ENCODE measurements around the gene ATP8B2.
"Not testable (repeated sequence)": the region's sequence is repeated elsewhere in the genome, so short reads cannot be mapped to it uniquely, and the experiment has no call there.

The ATP8B2 gene

DNA sequence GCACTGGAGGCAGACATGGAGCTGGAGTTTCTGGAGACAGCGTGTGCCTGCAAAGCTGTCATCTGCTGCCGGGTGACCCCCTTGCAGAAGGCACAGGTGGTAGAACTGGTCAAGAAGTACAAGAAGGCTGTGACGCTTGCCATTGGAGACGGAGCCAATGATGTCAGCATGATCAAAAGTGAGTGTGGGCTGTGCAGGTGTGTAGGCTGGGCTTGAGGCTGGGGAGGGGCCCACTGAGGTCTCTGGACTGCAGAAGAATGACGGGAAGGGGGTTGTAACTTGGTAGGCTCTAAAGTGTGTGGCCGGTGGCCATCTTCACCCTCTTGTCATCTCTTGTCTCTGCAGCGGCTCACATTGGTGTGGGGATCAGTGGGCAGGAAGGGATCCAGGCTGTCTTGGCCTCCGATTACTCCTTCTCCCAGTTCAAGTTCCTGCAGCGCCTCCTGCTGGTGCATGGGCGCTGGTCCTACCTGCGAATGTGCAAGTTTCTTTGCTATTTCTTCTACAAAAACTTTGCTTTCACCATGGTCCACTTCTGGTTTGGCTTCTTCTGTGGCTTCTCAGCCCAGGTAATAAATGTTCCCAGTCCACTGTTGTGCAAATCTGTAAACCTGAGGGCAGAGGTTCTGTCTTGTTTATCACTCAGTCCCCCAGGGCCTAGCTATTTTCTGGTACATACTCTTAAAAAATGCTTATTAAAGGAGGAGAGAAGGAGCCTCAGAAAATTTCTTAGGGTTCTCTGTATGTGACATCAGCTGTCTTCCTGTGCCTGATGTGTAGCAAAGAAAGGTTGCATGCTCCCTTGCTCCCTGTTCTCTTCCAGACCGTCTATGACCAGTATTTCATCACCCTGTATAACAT lies 19.9 kb downstream of the ATP8B2 start:
- in situ Hi-C loops (cut with MboI; ENCODE audit: low sequenced_read_pairs): no loop called here

DNA sequence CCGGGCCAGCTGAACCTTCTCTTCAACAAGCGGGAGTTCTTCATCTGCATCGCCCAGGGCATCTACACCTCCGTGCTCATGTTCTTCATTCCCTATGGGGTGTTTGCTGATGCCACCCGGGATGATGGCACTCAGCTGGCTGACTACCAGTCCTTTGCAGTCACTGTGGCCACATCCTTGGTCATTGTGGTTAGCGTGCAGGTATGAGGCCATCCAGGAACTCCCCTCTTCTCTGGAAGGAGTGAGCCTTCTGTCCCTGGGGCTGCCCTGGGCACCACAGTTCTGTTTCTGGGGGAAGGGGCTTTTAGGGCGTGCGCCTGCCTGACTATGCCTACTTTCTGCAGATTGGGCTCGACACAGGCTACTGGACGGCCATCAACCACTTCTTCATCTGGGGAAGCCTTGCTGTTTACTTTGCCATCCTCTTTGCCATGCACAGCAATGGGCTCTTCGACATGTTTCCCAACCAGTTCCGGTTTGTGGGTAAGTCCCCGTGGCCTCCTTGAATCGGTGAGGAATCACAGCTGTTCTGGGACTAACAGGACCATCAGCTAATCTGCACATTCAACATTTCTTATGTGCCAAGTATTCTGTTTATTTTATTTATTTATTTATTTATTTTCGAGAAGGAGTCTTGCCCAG lies 21.1 kb downstream of the ATP8B2 start:
- in situ Hi-C loops (cut with MboI; ENCODE audit: low sequenced_read_pairs): no loop called here

DNA sequence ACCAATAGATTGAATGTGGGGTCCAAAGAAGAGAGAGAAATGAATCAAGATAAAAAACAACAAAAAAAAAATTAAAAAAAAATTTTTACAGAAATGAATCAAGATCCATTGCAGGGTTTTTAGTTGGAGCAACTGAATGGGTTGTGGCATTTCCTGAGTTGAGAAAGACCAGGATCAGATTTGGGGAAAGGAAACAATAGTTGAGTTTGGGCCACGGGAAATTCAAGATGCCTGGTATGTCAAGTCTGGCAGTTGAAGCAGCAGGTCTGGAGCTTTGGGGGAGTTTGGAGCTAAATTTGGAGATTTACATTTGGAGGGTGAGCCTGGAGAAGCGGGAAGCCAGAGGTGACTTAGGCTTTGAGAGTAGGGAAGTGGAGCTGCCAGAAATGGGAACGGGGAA lies 22.6 kb downstream of the ATP8B2 start:
- in situ Hi-C loops (cut with MboI; ENCODE audit: low sequenced_read_pairs): no loop called here

DNA sequence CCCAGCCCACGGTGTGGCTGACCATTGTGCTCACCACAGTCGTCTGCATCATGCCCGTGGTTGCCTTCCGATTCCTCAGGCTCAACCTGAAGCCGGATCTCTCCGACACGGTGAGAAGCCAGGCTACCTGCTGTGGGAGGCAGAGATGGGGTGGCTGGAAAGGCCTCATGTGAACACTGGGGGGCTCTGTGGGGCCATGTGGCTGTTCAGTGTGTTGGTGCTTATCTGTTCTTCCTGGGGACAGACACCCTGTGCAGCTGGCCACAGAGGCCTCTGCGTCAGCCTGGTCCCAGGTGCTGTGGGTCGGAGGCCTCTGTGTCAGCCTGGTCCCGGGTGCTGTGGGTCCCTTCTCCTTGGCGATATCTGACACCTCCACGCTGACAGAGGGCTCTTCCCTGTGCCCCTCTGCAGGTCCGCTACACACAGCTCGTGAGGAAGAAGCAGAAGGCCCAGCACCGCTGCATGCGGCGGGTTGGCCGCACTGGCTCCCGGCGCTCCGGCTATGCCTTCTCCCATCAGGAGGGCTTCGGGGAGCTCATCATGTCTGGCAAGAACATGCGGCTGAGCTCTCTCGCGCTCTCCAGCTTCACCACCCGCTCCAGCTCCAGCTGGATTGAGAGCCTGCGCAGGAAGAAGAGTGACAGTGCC lies 23.2 kb downstream of the ATP8B2 start:
- in situ Hi-C loops (cut with MboI; ENCODE audit: low sequenced_read_pairs): no loop called here

DNA sequence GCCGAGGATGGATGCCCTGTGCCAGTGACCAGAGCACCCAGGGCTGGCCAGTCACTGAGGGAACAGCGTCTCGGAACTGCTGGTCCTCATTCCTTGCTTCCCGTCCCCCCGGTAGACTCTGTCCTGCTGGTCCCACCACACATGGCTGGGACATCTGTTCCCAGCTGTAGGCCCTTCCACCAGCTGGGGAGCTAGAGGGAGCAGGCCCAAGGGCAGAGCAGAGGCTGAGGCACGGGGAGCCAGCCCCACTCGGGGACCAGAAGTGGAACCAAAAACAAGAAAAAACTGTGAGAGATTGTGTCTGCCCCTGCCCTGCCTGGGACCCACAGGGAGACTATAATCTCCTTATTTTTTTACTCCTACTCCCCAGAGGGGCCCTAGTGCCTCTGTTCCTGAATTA lies 23.8 kb downstream of the ATP8B2 start:
- in situ Hi-C loops (cut with MboI; ENCODE audit: low sequenced_read_pairs): no loop called here

DNA sequence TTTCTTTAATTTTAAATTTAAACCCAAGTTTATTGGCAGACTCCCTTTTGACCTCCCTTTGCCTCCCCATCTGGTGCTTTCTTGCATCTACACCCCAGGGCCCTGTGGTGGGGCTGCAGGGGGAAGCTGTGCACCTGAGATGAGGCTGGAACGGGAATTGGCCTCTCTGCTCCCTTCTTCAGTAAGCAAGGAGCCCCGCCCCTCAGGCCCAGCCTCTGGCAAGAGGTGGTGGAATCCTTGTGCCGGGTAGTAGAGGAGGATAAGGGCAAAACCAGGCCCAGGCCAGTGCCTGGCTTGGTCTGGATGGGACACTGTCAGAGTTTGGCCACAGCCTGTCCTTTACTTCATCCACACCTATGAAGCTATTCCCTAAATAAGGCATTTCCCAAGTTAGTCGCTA lies 25.1 kb downstream of the ATP8B2 start:
- in situ Hi-C loops (cut with MboI; ENCODE audit: low sequenced_read_pairs): no loop called here

DNA sequence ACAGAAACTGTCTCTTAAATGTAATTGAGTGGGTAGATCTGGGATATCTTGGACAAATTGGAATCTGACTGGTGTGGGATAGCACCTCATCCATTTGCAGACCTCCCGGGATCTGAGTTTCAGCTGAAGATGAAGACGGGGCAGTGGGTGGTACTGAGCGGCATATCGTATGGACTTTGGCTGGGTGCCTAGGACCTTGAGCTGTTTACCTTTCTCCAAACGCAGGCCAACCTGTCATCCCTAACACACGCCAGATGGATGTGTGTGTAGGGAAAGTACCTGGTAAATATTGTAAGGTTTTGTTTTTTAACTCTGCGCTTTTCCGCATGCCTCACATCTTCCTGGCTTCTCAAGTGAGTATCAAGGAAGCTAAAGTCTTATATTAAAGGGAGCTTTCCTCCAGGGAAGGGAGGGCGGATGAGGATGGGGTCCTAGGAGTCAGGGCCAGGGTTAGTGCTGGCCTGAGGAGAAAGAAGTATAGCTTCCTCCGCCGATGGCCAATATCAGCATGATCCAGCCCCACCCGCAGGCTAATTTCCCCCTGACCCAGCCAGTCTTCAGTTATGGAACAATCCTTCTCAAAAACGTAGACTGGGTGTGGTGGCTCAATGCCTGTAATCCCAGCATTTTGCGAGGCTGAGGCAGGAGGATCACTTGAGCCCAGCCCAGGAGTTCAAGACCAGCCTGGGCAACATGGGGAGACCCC lies 26.2 kb downstream of the ATP8B2 start:
- in situ Hi-C loops (cut with MboI; ENCODE audit: low sequenced_read_pairs): no loop called here

DNA sequence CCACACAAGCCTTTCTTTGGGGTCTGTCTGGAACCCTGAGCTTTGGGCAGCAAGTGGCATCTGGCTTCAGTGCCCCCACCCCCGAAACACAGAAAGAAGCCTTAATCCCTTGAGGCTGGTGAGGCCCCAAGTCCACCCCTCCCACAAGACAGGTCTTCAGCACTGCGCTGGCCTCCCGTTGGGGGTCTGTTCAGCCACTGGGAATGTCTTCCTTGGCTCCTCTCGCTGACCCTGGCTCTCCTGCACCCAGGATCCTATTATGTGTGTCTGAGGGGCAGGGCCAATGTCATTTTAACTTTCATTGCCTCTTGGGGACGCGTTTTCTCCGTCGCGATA lies 26.9 kb downstream of the ATP8B2 start:
- in situ Hi-C loops (cut with MboI; ENCODE audit: low sequenced_read_pairs): no loop called here

DNA sequence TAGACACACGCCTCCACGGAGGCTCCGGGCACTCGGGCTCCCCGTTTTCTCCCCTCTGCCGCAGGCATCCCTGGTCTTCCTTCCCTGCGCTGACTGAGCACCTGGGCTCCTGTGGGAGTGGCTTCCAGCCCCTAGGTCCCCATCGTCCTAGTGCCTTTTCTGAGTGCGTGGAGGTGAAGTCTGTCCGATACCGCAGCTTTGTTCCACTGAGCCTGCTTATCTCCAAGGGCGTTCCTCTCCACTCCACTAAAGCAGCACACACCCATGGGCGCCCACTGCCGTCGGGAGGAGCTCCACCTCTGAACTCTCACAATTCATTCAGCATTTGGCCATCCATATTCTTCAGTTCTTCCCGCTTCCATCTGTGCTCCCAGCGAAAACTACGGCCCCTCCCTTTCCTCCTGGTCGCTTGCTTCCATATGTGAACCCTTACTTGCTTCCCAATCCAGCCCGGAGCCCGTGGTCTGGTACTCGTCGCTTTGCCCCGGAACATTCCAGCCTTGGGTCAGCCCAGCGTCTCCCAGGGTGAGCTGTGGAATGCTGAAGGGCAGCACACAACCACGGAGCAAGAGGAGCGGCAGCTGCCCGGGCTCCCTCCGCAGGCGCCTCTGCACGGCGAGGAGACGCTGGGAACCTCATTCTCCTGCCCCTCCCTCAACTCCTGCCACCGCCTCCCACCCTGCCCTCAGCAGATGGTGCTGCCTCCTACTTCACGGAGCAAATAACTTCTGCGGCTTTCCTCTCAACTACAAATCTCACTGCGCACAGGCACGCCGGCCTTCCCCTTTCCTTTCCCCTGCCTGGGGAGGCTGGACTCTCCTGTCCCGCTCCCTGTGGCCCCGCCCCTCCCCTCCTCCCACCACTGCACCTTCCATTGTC lies 27.5 kb downstream of the ATP8B2 start:
- in situ Hi-C loops (cut with MboI; ENCODE audit: low sequenced_read_pairs): no loop called here

DNA sequence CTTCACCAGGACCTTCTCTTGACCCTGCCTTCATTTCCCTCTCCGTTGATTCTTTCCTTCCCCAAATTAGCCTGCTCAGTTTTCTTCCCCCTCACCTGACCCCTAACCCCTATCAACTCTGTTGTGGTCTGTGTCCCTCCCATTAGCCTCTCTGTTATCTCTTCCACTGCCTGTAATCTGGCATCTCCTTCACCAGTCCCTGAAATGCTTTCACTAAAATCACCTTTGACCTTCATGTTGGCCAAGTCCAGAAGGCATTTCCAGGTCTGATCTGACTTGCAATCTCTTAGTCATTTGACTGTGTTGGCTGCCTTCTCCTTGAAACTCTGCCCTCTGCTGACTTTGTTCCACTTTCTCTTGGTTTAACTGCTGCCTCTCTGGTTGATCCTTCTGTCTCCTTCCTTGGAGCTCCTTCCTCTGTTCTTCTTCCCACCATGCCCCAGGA lies 28.2 kb downstream of the ATP8B2 start:
- in situ Hi-C loops (cut with MboI; ENCODE audit: low sequenced_read_pairs): no loop called here

DNA sequence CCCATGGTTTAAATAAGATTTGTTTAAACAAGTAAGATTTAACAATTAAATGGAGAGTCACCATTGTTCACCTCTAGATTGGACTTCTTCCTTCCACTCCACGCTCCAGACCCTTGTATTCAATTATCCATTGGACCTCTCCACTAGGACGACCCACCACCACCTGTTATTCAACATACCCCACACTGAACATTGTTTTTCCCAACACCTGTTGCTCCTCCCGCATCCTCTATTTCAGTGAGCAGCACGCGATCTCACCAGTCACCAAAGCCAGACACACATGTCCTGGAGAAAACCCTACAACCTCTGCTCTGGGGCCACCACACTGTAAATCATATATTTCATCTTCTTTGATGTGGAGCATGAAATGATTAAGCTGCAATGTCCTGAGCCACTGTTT lies 28.6 kb downstream of the ATP8B2 start:
- in situ Hi-C loops (cut with MboI; ENCODE audit: low sequenced_read_pairs): no loop called here

DNA sequence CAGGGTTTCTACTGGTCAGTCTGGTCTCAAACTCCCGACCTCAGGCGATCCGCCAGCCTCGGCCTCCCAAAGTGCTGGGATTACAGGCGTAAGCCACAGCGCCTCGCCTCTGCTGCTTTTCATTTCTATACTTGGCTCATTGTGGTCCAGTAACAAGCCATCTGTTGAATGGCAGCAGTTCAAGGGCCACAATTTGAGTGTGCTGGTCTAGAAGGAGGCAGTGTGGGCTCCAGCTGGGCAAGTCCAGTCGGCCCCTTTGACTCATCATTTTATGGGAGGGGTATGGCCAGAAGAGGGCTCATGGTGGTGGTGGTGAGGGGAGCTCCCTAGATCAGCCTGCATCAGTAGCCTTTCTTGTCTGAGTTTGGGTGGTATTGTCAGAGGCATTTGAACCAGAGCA lies 33.2 kb downstream of the ATP8B2 start:
- in situ Hi-C loops (cut with MboI; ENCODE audit: low sequenced_read_pairs): no loop called here

DNA sequence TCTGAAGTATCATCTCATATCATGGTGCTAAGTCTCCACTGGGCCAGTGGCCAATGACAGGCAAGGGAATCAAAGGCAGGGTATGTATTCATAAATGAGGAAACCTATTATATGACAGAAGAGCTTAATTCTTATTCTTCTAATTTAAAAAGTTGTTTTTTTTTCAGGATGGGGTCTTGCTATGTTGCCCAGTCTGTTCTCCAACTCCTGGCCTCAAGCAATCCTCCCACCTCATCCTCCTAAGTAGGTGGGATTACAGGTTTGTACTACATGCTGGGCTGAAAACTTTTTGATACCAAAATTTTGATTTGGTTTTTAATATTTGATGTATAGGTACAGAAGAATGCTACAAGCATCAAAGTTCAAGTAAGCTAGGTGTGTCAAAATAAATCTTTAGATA lies 35.0 kb downstream of the ATP8B2 start:
- in situ Hi-C loops (cut with MboI; ENCODE audit: low sequenced_read_pairs): no loop called here

DNA sequence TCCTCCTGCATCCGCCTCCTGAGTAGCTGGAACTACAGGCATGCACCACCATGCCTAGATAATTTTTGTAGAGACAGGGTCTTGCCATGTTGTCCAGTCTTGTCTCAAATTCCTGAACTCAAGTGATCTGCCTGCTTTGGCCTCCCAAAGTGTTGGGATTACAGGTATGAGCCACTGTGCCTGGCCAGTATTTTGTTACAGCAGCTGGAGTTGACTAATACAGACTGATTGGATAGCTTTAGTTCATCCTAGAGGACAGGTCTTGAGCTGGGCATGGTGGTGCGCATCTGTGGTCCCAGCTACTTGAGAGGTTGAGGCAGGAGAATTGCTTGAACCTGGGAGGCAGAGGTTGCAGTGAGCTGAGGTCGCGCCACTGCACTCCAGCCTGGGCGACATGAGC lies 35.6 kb downstream of the ATP8B2 start:
- in situ Hi-C loops (cut with MboI; ENCODE audit: low sequenced_read_pairs): not testable (repeated sequence)

DNA sequence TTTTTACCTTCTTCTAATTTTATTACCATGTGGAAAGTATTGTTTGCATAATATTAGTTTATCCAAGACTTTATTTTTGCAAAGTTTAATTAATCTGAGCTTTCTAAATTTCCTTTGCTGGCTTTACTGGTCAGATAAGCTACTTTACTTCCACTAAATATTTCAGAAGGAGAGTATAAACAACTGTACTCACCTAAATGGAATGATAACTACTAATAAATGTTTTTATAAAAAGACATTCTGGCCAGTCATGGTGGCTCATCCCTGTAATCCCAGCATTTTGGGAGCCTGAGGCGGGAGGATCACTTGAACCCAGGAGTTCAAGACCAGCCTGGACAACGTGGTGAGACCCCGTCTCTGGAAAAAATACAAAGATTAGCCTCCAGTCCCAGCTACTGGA lies 36.0 kb downstream of the ATP8B2 start:
- in situ Hi-C loops (cut with MboI; ENCODE audit: low sequenced_read_pairs): no loop called here

DNA sequence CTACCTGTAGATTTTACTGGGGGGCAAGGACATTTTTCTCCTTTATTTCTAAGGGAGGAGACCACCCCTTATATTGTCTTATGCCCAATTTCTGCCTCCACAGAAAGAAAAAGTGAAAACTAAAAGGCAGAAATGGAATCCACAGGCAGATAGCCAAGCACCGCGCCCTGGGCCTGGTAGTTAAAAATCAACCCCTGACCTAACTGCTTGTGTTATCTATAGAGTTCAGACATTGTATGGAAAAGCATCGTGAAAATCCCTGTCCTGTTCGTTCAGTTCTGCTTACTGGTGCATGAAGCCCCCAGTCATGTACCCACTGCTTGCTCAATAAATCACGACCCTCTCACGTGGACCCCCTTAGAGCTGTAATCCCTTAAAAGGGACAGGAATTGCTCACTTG lies 46.1 kb downstream of the ATP8B2 start:
- in situ Hi-C loops (cut with MboI; ENCODE audit: low sequenced_read_pairs): no loop called here

DNA sequence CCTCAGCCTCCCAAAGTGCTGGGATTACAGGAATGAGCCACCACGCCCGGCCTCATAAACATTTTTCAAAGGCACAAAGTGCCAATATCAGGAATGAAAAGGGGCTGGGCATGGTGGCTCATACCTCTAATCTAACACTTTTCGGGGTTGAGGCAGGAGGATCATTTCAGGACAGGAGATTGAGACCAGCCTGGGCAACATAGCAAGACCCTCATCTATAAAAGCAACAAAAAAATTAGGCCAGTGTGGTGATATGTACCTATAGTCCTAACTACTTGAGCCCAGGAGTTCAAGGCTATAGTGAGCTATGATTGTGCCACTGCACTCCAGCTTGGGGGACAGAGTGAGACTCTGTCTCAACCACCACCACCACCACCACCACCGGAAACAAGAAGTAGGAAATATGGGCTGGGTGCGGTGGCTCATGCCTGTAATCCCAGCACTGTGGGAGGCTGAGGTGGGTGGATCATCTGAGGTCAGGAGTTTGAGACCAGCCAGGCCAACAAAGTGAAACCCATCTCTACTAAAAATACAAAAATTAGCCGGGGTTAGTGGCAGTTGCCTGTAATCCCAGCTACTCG lies 48.5 kb downstream of the ATP8B2 start:
- in situ Hi-C loops (cut with MboI; ENCODE audit: low sequenced_read_pairs): not testable (repeated sequence)

DNA sequence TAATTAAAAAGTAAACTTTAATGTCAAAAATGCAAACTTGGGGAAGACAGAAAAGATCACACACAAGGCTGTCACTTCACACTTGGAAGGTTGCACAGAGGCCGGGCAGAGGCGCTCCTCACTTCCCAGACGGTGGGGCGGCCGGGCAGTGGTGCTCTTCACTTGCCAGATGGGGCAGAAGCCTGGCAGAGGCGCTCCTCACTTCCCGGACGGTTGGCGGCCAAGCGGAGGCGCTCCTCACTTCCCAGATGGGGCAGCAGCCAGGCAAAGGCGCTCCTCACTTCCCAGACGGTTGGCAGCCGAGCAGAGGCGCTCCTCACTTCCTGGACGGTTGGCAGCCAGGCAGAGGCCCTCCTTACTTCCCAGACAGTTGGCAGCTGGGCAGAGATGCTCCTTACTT lies 54.0 kb downstream of the ATP8B2 start:
- in situ Hi-C loops (cut with MboI; ENCODE audit: low sequenced_read_pairs): no loop called here

DNA sequence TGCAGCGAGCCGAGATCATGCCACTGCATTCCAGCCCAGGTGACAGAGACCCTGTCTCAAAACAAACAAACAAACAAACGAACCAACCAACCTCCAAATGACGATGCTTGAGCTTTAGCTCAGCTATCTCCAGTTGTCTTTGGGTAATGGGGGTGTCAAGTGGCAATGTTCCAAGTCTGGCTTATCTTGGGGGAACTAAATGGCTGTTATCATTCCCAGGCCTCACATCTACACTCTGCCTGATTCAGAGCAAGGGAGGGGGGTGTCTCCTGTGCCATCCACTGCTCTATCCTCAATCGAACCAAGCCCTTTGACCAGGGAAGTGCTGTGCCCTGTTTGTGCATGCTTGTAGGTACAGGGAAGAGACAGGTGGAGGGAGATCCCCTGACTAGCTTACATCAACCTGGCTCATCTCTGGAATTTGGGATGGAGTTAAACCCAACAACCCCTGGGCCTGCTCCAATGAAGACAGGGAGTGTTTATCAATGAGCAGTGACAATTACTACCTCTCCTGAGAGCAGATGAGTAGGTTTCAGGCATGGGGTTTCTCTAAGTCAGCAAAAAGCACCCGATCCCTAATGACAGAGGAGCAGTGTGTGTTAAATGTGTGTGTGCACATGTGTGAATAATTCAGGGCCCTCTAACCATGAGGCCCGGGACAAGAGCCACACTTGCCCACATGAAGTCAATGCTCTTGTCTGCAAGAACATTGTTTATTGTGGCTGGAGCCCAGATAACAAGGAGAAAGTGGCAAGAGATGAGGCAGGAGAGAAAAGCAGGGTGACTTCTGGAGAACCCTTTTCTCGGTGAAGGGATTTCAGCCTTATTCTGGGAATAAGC lies 59.5 kb downstream of the ATP8B2 start:
- in situ Hi-C loops (cut with MboI; ENCODE audit: low sequenced_read_pairs): no loop called here

Data from HL-60/S4 treated with phorbol 12-myristate 13-acetate at 8.2 ng/mL for 4 days and 3 days (cell line).